ENCODE results near the gene ABRAXAS1.

Gene ABRAXAS1

DNA sequence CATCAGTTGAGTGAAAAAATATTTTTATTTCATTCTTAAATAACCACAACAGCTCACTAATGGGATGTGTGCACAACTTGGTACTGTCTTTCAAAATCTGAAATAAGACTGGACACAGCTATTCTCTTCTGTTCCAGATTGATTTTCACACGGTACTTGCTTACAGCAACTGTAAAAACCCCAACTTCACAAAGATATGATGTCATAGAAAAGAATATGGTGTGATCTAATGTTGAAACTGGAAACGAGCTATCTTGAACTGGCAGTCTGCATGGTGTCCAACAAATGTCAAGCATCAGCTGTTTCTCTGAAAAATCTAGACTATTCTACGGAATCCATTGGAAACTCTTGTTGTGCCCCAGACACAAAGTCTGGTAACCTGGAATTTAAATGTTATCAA lies 44.0 kb downstream of the ABRAXAS1 start:
- H3K4me3 ChIP-seq (ENCODE audit: insufficient read length, low read depth), result no peak overlapping the region
- H3K36me3 ChIP-seq (ENCODE audit: insufficient read depth, insufficient read length, low read length), result peaks cover 17% of the 10 kb centered on the region
- no peaks in the 10 kb centered on the region for H3K27me3 ChIP-seq (ENCODE audit: insufficient read depth, insufficient read length)
- H3K4me1 ChIP-seq (ENCODE audit: insufficient read depth, insufficient read length), result no peaks in the 10 kb centered on the region
- no peaks in the 10 kb centered on the region for H3K9me3 ChIP-seq (ENCODE audit: insufficient read depth, low read length)
- DNase-seq (ENCODE audit: low read depth, low spot score), result no peak
- TF ChIP-seq YY1 (IDR thresholded peaks at IDR 0.05; ENCODE audit: insufficient read depth, insufficient read length), result no peak
- no peak for TF ChIP-seq SUZ12 (IDR thresholded peaks at IDR 0.05; ENCODE audit: extremely low read depth, insufficient read depth, insufficient read length)
- no peak for TF ChIP-seq ZNF274 (IDR thresholded peaks at IDR 0.05; ENCODE audit: low read depth, low read length)
- H3K9ac ChIP-seq (ENCODE audit: insufficient read length, low read depth), result no peak overlapping the region

DNA sequence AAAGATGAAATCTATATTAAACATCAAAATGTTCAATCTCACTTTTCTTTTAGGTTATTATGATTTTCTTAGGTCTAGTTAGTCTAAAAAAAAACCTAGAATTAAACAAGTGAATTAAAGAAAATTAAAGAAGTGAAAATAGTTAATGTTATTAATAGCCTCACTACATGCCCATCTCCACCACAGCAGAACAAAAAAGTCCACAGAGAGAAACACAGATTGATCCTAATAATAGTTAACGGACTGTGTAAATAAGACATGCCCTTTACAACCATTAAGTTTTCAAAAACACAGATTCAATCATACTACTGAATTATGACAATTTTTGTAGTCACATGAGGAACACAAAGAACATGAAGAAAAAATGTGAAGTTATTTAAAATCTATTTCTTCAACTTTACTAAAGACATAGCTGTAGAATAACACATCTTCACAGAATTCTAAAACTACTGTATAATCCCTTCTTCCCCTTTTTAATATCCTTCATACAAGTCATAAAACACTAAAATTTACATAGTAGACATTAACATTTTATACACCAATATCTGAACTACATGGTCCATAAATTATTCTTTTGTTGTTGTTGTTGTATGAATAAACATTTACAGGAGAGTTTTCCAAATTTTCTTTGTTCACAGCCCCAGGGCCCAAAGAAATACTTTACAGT lies 44.6 kb downstream of the ABRAXAS1 start:
- TF ChIP-seq ZNF274 (IDR thresholded peaks at IDR 0.05; ENCODE audit: low read depth, low read length) (no peak), YY1 (IDR thresholded peaks at IDR 0.05; ENCODE audit: insufficient read depth, insufficient read length) (no peak), SUZ12 (IDR thresholded peaks at IDR 0.05; ENCODE audit: extremely low read depth, insufficient read depth, insufficient read length) (no peak)
- no peaks in the 10 kb centered on the region for H3K4me1 ChIP-seq (ENCODE audit: insufficient read depth, insufficient read length)
- H3K27me3 ChIP-seq (ENCODE audit: insufficient read depth, insufficient read length), result no peaks in the 10 kb centered on the region
- peaks cover 12% of the 10 kb centered on the region for H3K36me3 ChIP-seq (ENCODE audit: insufficient read depth, insufficient read length, low read length)
- H3K9me3 ChIP-seq (ENCODE audit: insufficient read depth, low read length), result no peaks in the 10 kb centered on the region
- no peak for DNase-seq (ENCODE audit: low read depth, low spot score)
- H3K9ac ChIP-seq (ENCODE audit: insufficient read length, low read depth), result no peak overlapping the region
- H3K4me3 ChIP-seq (ENCODE audit: insufficient read length, low read depth), result no peak overlapping the region

DNA sequence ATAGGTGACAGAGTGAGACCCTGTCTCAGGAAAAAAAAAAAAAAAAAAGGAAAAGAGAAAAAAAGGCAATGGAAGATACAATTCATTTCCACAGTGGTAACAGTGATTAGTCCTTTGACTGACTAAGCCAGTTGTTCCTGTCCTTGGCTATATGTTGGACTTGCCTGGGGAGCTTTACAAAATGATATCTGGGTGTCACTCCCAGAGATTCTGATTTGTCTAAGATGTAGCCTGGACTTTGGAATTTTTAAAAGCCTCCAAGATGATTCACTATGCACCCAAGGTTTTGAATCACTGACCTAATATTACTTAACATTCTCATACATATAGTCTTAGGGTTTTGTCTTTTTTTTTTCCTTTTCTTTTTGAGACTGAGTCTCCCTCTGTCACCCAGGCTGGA lies 46.2 kb downstream of the ABRAXAS1 start:
- H3K27me3 ChIP-seq (ENCODE audit: insufficient read depth, insufficient read length), result no peaks in the 10 kb centered on the region
- no peaks in the 10 kb centered on the region for H3K9me3 ChIP-seq (ENCODE audit: insufficient read depth, low read length)
- no peak overlapping the region for H3K9ac ChIP-seq (ENCODE audit: insufficient read length, low read depth)
- DNase-seq (ENCODE audit: low read depth, low spot score), result no peak
- H3K4me1 ChIP-seq (ENCODE audit: insufficient read depth, insufficient read length), result no peaks in the 10 kb centered on the region
- H3K36me3 ChIP-seq (ENCODE audit: insufficient read depth, insufficient read length, low read length), result peaks cover 6% of the 10 kb centered on the region
- TF ChIP-seq ZNF274 (IDR thresholded peaks at IDR 0.05; ENCODE audit: low read depth, low read length), result no peak
- no peak for TF ChIP-seq YY1 (IDR thresholded peaks at IDR 0.05; ENCODE audit: insufficient read depth, insufficient read length)
- no peak for TF ChIP-seq SUZ12 (IDR thresholded peaks at IDR 0.05; ENCODE audit: extremely low read depth, insufficient read depth, insufficient read length)
- no peak overlapping the region for H3K4me3 ChIP-seq (ENCODE audit: insufficient read length, low read depth)

DNA sequence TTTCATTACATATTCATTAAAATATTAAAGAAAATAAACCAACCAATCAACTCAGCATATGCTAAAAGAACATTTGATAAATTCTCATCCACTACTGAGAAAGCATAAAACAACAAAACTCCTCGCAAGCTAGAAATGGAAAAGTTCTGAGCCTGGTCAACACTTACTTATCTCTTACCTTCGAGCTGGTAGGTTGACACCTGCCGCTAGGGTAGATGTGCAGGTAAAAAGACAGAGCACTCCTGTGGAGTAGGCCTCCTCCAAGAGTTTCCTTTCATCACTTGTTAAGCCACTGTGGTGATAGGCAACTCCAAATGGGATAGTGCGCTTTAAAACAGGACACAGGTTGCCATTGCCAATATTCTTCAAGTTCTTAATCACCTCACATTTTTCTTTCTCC lies 48.2 kb downstream of the ABRAXAS1 start:
- Histone ChIP-seq H3K4me3 (ENCODE audit: insufficient read length, low read depth) (no peak overlapping the region), H3K9me3 (ENCODE audit: insufficient read depth, low read length) (no peaks in the 10 kb centered on the region), H3K4me1 (ENCODE audit: insufficient read depth, insufficient read length) (no peaks in the 10 kb centered on the region), H3K27me3 (ENCODE audit: insufficient read depth, insufficient read length) (no peaks in the 10 kb centered on the region), H3K36me3 (ENCODE audit: insufficient read depth, insufficient read length, low read length) (peaks cover 2% of the 10 kb centered on the region), H3K9ac (ENCODE audit: insufficient read length, low read depth) (no peak overlapping the region)
- TF ChIP-seq YY1 (IDR thresholded peaks at IDR 0.05; ENCODE audit: insufficient read depth, insufficient read length), result no peak
- TF ChIP-seq SUZ12 (IDR thresholded peaks at IDR 0.05; ENCODE audit: extremely low read depth, insufficient read depth, insufficient read length), result no peak
- TF ChIP-seq ZNF274 (IDR thresholded peaks at IDR 0.05; ENCODE audit: low read depth, low read length), result no peak
- DNase-seq (ENCODE audit: low read depth, low spot score), result no peak

DNA sequence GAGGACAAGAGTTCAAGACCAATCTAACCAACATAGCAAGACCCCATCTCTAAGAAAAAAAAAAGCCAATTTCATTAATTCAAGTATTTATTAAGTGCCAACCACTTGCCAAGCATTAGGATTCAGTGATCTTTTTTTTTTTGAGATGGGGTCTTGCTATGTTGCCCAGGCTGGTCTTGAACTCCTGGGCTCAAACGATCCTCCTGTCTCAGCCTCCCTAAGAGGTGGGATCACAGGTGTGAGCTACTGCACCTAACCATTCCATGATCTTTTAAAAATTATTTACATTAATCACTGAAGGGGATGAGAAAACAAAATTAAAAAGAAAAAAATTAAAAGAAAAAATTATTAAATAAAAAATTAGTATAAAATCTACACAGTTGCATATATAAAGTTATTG lies 53.7 kb downstream of the ABRAXAS1 start:
- DNase-seq (ENCODE audit: low read depth, low spot score), result no peak
- Histone ChIP-seq H3K36me3 (ENCODE audit: insufficient read depth, insufficient read length, low read length) (peaks cover 3% of the 10 kb centered on the region), H3K4me3 (ENCODE audit: insufficient read length, low read depth) (no peak overlapping the region), H3K9ac (ENCODE audit: insufficient read length, low read depth) (no peak overlapping the region), H3K4me1 (ENCODE audit: insufficient read depth, insufficient read length) (no peaks in the 10 kb centered on the region), H3K27me3 (ENCODE audit: insufficient read depth, insufficient read length) (no peaks in the 10 kb centered on the region), H3K9me3 (ENCODE audit: insufficient read depth, low read length) (no peaks in the 10 kb centered on the region)
- no peak for TF ChIP-seq ZNF274 (IDR thresholded peaks at IDR 0.05; ENCODE audit: low read depth, low read length)
- no peak for TF ChIP-seq YY1 (IDR thresholded peaks at IDR 0.05; ENCODE audit: insufficient read depth, insufficient read length)
- no peak for TF ChIP-seq SUZ12 (IDR thresholded peaks at IDR 0.05; ENCODE audit: extremely low read depth, insufficient read depth, insufficient read length)

- Histone ChIP-seq H3K9ac (ENCODE audit: insufficient read length, low read depth) (no peak overlapping the region), H3K27me3 (ENCODE audit: insufficient read depth, insufficient read length) (no peaks in the 10 kb centered on the region), H3K4me1 (ENCODE audit: insufficient read depth, insufficient read length) (no peaks in the 10 kb centered on the region), H3K9me3 (ENCODE audit: insufficient read depth, low read length) (no peaks in the 10 kb centered on the region), H3K36me3 (ENCODE audit: insufficient read depth, insufficient read length, low read length) (peaks cover 10% of the 10 kb centered on the region), H3K4me3 (ENCODE audit: insufficient read length, low read depth) (no peak overlapping the region)
- no peak for DNase-seq (ENCODE audit: low read depth, low spot score)
- TF ChIP-seq SUZ12 (IDR thresholded peaks at IDR 0.05; ENCODE audit: extremely low read depth, insufficient read depth, insufficient read length), result no peak
- TF ChIP-seq ZNF274 (IDR thresholded peaks at IDR 0.05; ENCODE audit: low read depth, low read length), result no peak
- TF ChIP-seq YY1 (IDR thresholded peaks at IDR 0.05; ENCODE audit: insufficient read depth, insufficient read length), result no peak
These were observed 66.7 kb downstream of the ABRAXAS1 start for GRCh38 chr4:83418211-83418610.

- TF ChIP-seq YY1 (IDR thresholded peaks at IDR 0.05; ENCODE audit: insufficient read depth, insufficient read length) (no peak), SUZ12 (IDR thresholded peaks at IDR 0.05; ENCODE audit: extremely low read depth, insufficient read depth, insufficient read length) (no peak), ZNF274 (IDR thresholded peaks at IDR 0.05; ENCODE audit: low read depth, low read length) (no peak)
- Histone ChIP-seq H3K27me3 (ENCODE audit: insufficient read depth, insufficient read length) (no peaks in the 10 kb centered on the region), H3K9me3 (ENCODE audit: insufficient read depth, low read length) (no peaks in the 10 kb centered on the region), H3K36me3 (ENCODE audit: insufficient read depth, insufficient read length, low read length) (peaks cover 10% of the 10 kb centered on the region), H3K4me1 (ENCODE audit: insufficient read depth, insufficient read length) (no peaks in the 10 kb centered on the region), H3K9ac (ENCODE audit: insufficient read length, low read depth) (no peak overlapping the region), H3K4me3 (ENCODE audit: insufficient read length, low read depth) (no peak overlapping the region)
- no peak for DNase-seq (ENCODE audit: low read depth, low spot score)
These were observed 67.3 kb downstream of the ABRAXAS1 start for GRCh38 chr4:83417566-83417965.
